Muscle layer of duodenum (tissue), 2 donors: ENCODE results near the gene CABLES1.

ENCODE experiments used
- H3K27ac ChIP-seq: one replicate; pipeline ENCODE4 v1.7.0; 2013; ENCODE audit warnings: mild to moderate bottlenecking, low read length
- H3K27me3 ChIP-seq: one replicate; pipeline ENCODE4 v1.7.0; 2013; ENCODE audit warnings: low read depth, mild to moderate bottlenecking, control low read depth, low read length
- H3K36me3 ChIP-seq, 2 donors: one replicate each; pipeline ENCODE4 v1.7.0; 2013; ENCODE audit warnings: low read length in 2 of 2, control low read depth in 1 of 2, mild to moderate bottlenecking in 1 of 2; ENCODE audit not compliant: insufficient read depth in 2 of 2, control insufficient read depth in 1 of 2
- H3K4me1 ChIP-seq, 2 donors: one replicate each; pipeline ENCODE4 v1.7.0; 2013; ENCODE audit warnings: low read length in 2 of 2, mild to moderate bottlenecking in 2 of 2, control low read depth in 1 of 2, moderate library complexity in 1 of 2; ENCODE audit not compliant: insufficient read depth in 2 of 2, control insufficient read depth in 1 of 2
- H3K4me3 ChIP-seq, 2 donors: one replicate each; pipeline ENCODE4 v1.7.0; 2013; ENCODE audit warnings: low read length in 2 of 2, low read depth in 1 of 2, mild to moderate bottlenecking in 1 of 2
- H3K9me3 ChIP-seq, 2 donors: one replicate each; pipeline ENCODE4 v1.7.0; 2013; ENCODE audit warnings: low read length in 2 of 2, control low read depth in 1 of 2, mild to moderate bottlenecking in 1 of 2; ENCODE audit not compliant: control insufficient read depth in 1 of 2
- donor health status: healthy.

CABLES1 gene

DNA sequence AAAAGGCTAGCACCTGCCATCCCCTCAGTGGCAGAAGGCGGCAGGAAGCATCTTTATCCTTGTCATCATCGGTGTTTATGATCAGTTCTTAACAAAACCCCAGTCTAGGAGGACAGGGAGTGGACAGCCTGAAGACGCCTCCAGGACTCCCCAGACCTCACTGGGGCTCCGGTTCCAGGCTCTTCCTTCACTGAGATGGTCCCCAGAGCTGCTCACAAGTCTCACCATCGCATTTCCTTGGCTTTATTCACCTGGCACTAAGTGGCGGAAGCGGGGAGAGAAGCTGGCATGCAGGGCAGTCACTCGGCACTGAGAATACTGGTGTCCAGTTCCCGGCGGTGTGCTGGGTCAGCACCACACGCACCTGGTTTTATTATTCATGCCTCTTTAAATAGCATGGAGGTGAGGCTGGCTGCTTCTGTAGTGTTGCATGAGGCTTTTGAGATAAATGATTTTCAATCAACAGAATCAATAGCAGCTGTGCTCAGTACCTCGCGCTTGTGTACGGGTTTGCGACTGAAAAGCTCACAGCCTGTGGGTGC is 68.7 kb downstream of the CABLES1 start:
- Histone ChIP-seq H3K9me3 (peaks cover 0 to 7% of the 10 kb centered on the region in 2 donors), H3K27ac (no peak overlapping the region), H3K4me1 (no peaks in the 10 kb centered on the region), H3K4me3 (no peak overlapping the region), H3K27me3 (no peaks in the 10 kb centered on the region), H3K36me3 (peaks cover 0 to 4% of the 10 kb centered on the region in 2 donors)

DNA sequence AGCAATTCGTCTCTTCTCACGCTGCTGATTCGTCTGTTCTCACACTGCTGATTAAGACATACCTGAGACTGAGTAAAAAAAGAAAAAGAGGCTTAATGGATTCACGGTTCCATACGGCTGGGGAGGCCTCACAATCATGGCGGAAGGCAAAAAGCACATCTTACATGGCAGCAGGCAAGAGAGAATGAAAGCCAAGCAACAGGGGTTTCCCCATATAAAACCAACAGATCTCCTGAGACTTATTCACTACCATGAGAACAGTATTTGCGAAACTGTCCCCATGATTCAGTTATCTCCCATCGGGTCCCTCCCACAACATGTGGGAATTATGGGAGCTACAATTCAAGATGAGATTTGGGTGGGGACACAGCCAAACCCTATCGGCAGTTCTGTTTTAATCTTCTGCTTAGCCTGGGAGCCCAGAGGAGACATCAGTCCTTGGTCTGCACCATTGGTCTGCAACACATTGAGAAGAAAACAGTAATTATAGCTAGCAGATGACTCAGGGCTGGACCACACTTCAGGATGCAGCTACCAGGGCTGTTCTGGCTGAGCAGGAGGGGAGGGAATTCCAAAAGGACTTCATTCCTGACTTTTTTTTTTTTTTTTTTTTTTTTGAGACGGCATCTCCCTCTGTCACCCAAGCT is 69.4 kb downstream of the CABLES1 start:
- Histone ChIP-seq H3K27ac (no peak overlapping the region), H3K9me3 (peaks cover 0 to 7% of the 10 kb centered on the region in 2 donors), H3K27me3 (no peaks in the 10 kb centered on the region), H3K4me3 (no peak overlapping the region), H3K36me3 (peaks cover 0 to 4% of the 10 kb centered on the region in 2 donors), H3K4me1 (no peaks in the 10 kb centered on the region)

DNA sequence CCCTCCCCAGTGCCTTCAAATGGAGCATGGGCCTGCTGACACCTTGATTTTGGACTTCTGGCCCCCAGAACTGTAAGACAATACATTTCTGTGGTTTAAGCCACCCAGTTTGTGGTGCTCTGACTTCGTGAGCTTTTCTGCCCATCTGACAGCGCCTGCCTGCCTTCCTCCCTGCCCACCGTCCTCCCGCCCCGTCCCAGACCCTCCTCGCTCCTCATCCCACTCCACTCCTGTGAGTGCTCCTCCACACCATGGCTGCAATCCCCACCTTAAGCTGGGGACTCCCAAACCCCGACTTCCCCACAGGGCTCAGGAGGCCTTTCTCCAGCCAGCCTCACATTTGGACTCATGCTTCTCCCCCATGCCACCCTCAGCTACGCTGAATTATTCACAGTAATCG is 70.7 kb downstream of the CABLES1 start:
- H3K36me3 ChIP-seq = peaks cover 0 to 4% of the 10 kb centered on the region in 2 donors
- H3K4me3 ChIP-seq = no peak overlapping the region
- H3K27ac ChIP-seq = no peak overlapping the region
- H3K9me3 ChIP-seq = peaks cover 0 to 7% of the 10 kb centered on the region in 2 donors
- H3K27me3 ChIP-seq = no peaks in the 10 kb centered on the region
- H3K4me1 ChIP-seq = no peaks in the 10 kb centered on the region

DNA sequence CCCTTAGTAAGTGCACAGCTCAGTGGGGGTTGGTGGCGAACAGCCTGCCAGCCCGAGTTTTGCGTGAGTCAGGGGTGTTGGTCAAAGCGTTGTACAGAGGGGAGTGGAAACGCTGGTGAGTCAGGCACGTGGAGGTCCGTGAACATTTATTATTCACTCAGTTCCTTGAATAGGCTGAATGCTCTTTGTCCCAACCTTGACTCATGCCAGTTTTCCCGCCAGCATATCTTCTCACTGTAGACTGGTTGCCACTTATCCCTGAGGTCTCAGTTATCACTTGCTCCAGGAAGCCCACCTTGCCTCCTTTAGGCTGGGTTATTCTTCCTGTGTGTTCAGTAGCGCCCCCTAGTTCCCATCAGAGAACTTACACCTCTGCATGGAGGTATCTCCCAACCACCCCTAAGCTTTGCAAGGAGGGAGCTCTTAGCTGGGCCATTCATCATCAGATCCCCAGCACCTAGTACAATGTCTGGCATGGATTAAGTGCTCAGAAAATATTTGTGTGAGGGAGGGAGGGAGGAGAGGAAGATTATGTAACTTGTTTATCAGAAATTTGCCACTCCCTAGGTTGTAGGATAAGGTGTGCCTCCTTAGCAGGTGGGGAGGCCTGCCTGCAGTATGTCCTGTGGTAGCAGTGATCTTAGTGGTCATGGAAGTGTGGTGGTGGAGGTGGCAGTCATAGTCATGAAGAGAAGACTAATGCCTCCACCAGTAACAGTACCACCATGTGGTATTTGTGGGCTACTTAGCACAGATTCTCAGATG is 72.1 kb downstream of the CABLES1 start:
- Histone ChIP-seq H3K27me3 (no peaks in the 10 kb centered on the region), H3K4me3 (no peak overlapping the region), H3K4me1 (no peaks in the 10 kb centered on the region), H3K9me3 (peaks cover 0 to 7% of the 10 kb centered on the region in 2 donors), H3K27ac (no peak overlapping the region), H3K36me3 (no peaks in the 10 kb centered on the region)

DNA sequence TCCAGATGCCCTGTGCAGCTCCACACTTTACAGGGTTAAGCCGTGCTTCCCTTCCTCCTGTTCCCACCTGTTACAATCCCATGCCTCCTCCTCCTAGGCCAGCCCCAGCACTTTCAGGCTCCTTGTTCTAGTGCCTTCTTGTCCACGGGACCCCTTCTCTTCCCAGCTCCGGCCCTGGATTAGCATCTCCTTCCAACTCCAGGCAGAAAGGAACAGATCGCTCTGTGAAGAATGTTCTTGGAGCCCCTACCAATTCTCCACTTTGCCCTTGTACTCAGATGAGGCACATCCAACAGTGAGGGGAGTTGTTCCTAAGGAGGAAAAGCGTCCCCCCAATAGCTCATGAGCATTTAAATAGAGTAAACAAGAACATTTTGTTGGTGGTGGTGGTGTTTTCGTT is 72.7 kb downstream of the CABLES1 start:
- no peaks in the 10 kb centered on the region for H3K27me3 ChIP-seq
- H3K36me3 ChIP-seq = no peaks in the 10 kb centered on the region
- H3K4me3 ChIP-seq = no peak overlapping the region
- no peaks in the 10 kb centered on the region for H3K4me1 ChIP-seq
- H3K27ac ChIP-seq = no peak overlapping the region
- H3K9me3 ChIP-seq = peaks cover 0 to 7% of the 10 kb centered on the region in 2 donors

DNA sequence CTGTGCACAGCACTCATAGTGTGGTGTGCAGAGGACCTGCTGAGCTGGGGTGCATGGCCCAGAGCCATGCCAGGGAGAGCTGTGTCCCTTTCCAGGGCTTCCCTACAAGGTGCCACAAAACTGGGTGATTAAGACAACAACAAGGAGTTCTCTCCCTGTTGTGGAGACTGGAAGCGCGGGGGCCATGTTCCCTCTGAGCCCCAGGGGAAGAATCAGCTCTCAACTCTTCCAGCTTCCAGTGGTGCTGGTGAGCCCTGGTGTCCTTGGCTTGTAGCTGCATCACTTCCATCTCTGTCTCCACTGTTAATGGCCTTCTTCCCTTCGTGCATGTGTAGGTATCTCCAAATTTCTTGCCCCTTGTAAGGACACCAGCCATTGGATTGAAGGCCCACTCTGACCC is 73.3 kb downstream of the CABLES1 start:
- no peaks in the 10 kb centered on the region for H3K36me3 ChIP-seq
- H3K4me1 ChIP-seq = no peaks in the 10 kb centered on the region
- H3K9me3 ChIP-seq = peaks cover 0 to 7% of the 10 kb centered on the region in 2 donors
- H3K27me3 ChIP-seq = no peaks in the 10 kb centered on the region
- no peak overlapping the region for H3K4me3 ChIP-seq
- H3K27ac ChIP-seq = no peak overlapping the region

DNA sequence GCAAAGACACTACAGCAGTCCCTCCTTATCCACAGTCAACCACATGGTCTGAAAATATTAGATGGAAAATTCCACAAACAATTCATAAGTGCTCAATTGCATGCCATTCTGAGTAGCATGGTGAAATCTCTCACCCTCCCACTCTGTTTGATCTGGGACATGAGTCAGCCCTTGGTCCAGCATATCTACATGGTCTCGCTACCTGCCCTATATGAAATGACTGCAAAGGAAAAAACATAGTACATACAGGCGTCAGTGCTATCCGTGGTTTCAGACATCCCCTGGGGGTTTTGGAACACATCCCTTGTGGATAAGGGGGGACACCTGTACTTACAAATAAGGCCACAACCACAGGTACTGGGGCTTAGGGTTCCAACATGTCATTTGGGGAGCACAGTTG is 73.7 kb downstream of the CABLES1 start:
- Histone ChIP-seq H3K9me3 (peaks cover 0 to 7% of the 10 kb centered on the region in 2 donors), H3K36me3 (no peaks in the 10 kb centered on the region), H3K4me1 (no peaks in the 10 kb centered on the region), H3K4me3 (no peak overlapping the region), H3K27me3 (no peaks in the 10 kb centered on the region), H3K27ac (no peak overlapping the region)

DNA sequence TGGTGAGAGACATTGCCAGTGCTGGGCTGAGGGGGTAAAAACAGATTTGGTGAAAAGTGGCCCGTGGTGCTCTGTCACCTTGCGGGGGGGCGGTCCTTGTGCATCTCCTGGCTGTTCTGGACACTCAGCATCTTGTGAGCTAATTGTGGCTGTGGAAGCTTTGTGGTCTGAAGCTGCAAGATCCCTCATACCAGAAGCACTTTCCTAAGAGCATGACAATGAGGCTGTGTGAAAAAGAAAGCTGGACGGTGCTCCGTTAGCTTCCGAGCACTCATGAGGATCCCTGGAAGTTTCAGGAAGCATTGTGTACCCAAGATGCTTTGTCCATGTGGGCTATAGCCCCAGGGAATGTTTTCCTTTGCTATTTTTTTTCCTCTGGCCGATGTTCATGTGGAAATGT is 74.5 kb downstream of the CABLES1 start:
- H3K27ac ChIP-seq = no peak overlapping the region
- no peaks in the 10 kb centered on the region for H3K4me1 ChIP-seq
- peaks cover 0 to 7% of the 10 kb centered on the region in 2 donors for H3K9me3 ChIP-seq
- H3K27me3 ChIP-seq = no peaks in the 10 kb centered on the region
- H3K4me3 ChIP-seq = no peak overlapping the region
- H3K36me3 ChIP-seq = no peaks in the 10 kb centered on the region

DNA sequence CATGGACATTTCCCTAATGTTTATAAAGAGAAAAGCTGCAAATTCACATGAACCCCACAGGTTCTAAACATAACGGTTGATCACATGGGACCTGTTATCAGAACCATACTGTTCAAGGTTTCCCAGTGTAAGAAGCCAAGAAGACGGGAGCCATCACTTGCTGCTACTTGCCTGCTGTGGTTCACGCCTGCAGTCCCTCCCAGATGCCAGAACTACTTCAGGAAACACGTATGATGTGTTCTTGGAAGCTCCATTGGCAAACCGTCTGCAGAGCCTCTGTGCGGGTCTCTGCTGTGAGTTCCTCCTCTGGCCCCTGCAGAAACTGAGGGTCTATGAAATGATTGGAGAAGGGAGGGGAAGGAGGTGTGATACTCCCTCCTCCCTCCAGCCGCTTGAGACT is 75.2 kb downstream of the CABLES1 start:
- no peaks in the 10 kb centered on the region for H3K4me1 ChIP-seq

DNA sequence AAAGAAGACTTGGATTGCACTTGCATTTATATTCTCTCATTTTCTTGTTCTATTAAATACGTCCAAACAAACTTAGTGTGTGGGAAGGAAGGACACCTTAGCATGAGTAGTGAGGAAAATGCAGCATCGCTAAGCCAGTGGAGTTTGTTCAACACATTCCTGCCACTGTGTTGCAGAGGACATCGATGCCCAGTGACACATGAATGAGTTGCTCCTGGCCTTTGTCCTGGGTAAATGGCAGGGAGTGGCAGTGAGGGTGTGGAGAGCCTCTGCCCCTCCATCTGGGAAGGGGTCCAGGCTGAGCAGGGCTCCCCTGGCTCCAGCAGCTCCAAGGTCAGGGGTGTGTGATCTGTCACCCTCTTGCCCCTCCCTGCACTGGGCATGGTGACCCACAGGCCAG is 75.9 kb downstream of the CABLES1 start:
- Histone ChIP-seq H3K4me3 (no peak overlapping the region), H3K27me3 (no peaks in the 10 kb centered on the region), H3K36me3 (no peaks in the 10 kb centered on the region), H3K4me1 (no peaks in the 10 kb centered on the region), H3K27ac (no peak overlapping the region), H3K9me3 (peaks cover 0 to 7% of the 10 kb centered on the region in 2 donors)

More for the DNA sequence above, 75.2 kb downstream of the CABLES1 start:
- Histone ChIP-seq H3K4me3 (no peak overlapping the region), H3K9me3 (peaks cover 0 to 7% of the 10 kb centered on the region in 2 donors), H3K27ac (no peak overlapping the region), H3K27me3 (no peaks in the 10 kb centered on the region), H3K36me3 (no peaks in the 10 kb centered on the region)

DNA sequence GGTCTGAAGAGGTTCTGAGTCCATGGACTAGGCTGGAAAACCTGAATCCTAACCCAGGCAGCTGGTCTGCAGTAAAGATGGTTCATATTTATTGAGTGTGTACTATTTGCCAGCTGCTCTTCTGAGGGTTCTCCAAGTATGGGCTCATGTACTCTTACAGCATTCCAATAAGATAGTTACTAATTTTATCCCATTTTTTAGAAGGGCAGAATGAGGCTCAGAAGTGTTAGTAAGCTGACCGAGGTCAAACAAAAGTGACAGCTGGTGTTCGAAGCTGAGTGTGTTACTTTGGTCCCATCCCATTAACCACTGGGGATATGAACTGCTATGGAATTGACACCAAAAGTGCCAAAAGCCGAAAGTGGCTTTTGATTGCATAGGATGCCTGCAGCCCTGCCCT is 76.9 kb downstream of the CABLES1 start:
- Histone ChIP-seq H3K36me3 (no peaks in the 10 kb centered on the region), H3K9me3 (peaks cover 0 to 7% of the 10 kb centered on the region in 2 donors), H3K4me1 (no peaks in the 10 kb centered on the region), H3K27ac (no peak overlapping the region), H3K4me3 (no peak overlapping the region), H3K27me3 (no peaks in the 10 kb centered on the region)
